Neural cell (in vitro differentiated cells): ENCODE measurements around the gene SLAMF7. TPM values are rescaled to one million over a fixed set of nuclear protein-coding genes. Genes with fewer than 3 reads are reported as not detected.
"Not testable (repeated sequence)": the region's sequence is repeated elsewhere in the genome, so short reads cannot be mapped to it uniquely, and the experiment has no call there.

ENCODE experiments used
- H2AFZ ChIP-seq: fragments of 200-600, 300-800 bp; sonication (generic), shearing (Covaris generic); 2 replicates; pipeline ENCODE4 v1.6.0; 2014; ENCODE audit warnings: low read depth, mild to moderate bottlenecking, antibody characterized with exemption, low read length, moderate library complexity
- H3F3A ChIP-seq: fragments of 200-600 bp; shearing (Covaris generic); 2 replicates; pipeline ENCODE4 v1.6.1; 2016; ENCODE audit warnings: mild to moderate bottlenecking, moderate library complexity, mixed read lengths, antibody characterized with exemption, low read length; ENCODE audit not compliant: insufficient read depth, poor library complexity, severe bottlenecking
- H3K27ac ChIP-seq: fragments of 200-600, 300-800 bp; sonication (generic), shearing (Covaris generic); 2 replicates; pipeline ENCODE4 v1.5.1; 2014; ENCODE audit warnings: mild to moderate bottlenecking, low read length, moderate library complexity
- H3K27me3 ChIP-seq: fragments of 300-800, 200-600 bp; sonication (generic), shearing (Covaris generic); 2 replicates; pipeline ENCODE4 v1.6.0; 2014; ENCODE audit warnings: mild to moderate bottlenecking, low read depth, low read length, moderate library complexity; ENCODE audit not compliant: insufficient read depth
- H3K36me3 ChIP-seq: fragments of 300-800, 200-600 bp; sonication (generic), shearing (Covaris generic); 2 replicates; pipeline ENCODE4 v1.5.1; 2014; ENCODE audit warnings: mild to moderate bottlenecking, antibody characterized with exemption, low read length, moderate library complexity; ENCODE audit not compliant: insufficient read depth
- H3K4me2 ChIP-seq: fragments of 300-800, 200-600 bp; sonication (generic), shearing (Covaris generic); 2 replicates; pipeline ENCODE4 v1.6.0; 2014; ENCODE audit warnings: mild to moderate bottlenecking, low read length
- H3K4me3 ChIP-seq: fragments of 300-800, 200-600 bp; sonication (generic), shearing (Covaris generic); 2 replicates; pipeline ENCODE4 v1.5.1; 2014; ENCODE audit warnings: mild to moderate bottlenecking, low read length, moderate library complexity
- H3K79me2 ChIP-seq: fragments of 200-600 bp; shearing (Covaris generic); replicated peaks from 2 replicates; pipeline ENCODE4 v1.6.0; 2014; ENCODE audit warnings: mild to moderate bottlenecking, low read length, moderate library complexity; ENCODE audit not compliant: insufficient read depth
- H3K9ac ChIP-seq: fragments of 300-800, 200-600 bp; sonication (generic), shearing (Covaris generic); 2 replicates; pipeline ENCODE4 v1.6.1; 2016; ENCODE audit warnings: mild to moderate bottlenecking, low read length, mixed read lengths
- H3K9me2 ChIP-seq: fragments of 200-600 bp; shearing (Covaris generic); 2 replicates; pipeline ENCODE4 v1.6.1; 2016; ENCODE audit warnings: mild to moderate bottlenecking, low read length, mixed read lengths; ENCODE audit not compliant: insufficient read depth
- H3K9me3 ChIP-seq: fragments of 200-600, 300-800 bp; sonication (generic), shearing (Covaris generic); 2 replicates; pipeline ENCODE4 v1.6.1; 2016; ENCODE audit warnings: mild to moderate bottlenecking, mixed run types, low read length, moderate library complexity, mixed read lengths
- H4K20me1 ChIP-seq: fragments of 200-600 bp; shearing (Covaris generic); 2 replicates; pipeline ENCODE4 v1.6.1; 2016; ENCODE audit warnings: mild to moderate bottlenecking, mixed run types; ENCODE audit not compliant: insufficient read depth
- EP300 ChIP-seq: fragments of 450-650 bp; conservative IDR thresholded peaks from 2 replicates; pipeline ENCODE4 v1.6.1; 2014; ENCODE audit warnings: antibody characterized with exemption, mild to moderate bottlenecking, moderate library complexity; ENCODE audit not compliant: poor library complexity, severe bottlenecking
- EZH2 ChIP-seq: fragments of 200-600, 300-800 bp; shearing (Covaris generic), sonication (generic); IDR thresholded peaks from 2 replicates; pipeline ENCODE4 v1.6.1; 2014; ENCODE audit warnings: antibody characterized with exemption, low read length, borderline replicate concordance, mild to moderate bottlenecking; ENCODE audit not compliant: insufficient read depth, poor library complexity, severe bottlenecking
- MXI1 ChIP-seq: fragments of 450-650 bp; conservative IDR thresholded peaks from 2 replicates; pipeline ENCODE4 v1.6.1; 2014; ENCODE audit warnings: antibody characterized with exemption, mild to moderate bottlenecking; ENCODE audit not compliant: poor library complexity, severe bottlenecking
- POLR2AphosphoS5 ChIP-seq: IDR thresholded peaks from 2 replicates; pipeline ENCODE4 v1.6.1; 2012
- SMC3 ChIP-seq: fragments of 450-650 bp; conservative IDR thresholded peaks from 2 replicates; pipeline ENCODE4 v1.6.1; 2014; ENCODE audit warnings: antibody characterized with exemption, mild to moderate bottlenecking, moderate library complexity; ENCODE audit not compliant: poor library complexity
- TAF1 ChIP-seq: IDR thresholded peaks from 2 replicates; pipeline ENCODE4 v1.6.1; 2012; ENCODE audit warnings: low read depth
- polyA plus RNA-seq: library from polyadenylated mRNA; depleted of rRNA; stranded (reverse); fragments of >200 nt; gene quantifications from 2 replicates; pipeline ENCODE4 v1.2.3, GENCODE V29; 2014
- TF ChIP-seq, protein P1 (sequence below): IDR thresholded peaks from 2 replicates; pipeline ENCODE4 v1.6.1; 2012; ENCODE audit warnings: borderline replicate concordance

The SLAMF7 gene
- polyA plus RNA-seq, 1 donor from 2014 or later, result not detected

DNA sequence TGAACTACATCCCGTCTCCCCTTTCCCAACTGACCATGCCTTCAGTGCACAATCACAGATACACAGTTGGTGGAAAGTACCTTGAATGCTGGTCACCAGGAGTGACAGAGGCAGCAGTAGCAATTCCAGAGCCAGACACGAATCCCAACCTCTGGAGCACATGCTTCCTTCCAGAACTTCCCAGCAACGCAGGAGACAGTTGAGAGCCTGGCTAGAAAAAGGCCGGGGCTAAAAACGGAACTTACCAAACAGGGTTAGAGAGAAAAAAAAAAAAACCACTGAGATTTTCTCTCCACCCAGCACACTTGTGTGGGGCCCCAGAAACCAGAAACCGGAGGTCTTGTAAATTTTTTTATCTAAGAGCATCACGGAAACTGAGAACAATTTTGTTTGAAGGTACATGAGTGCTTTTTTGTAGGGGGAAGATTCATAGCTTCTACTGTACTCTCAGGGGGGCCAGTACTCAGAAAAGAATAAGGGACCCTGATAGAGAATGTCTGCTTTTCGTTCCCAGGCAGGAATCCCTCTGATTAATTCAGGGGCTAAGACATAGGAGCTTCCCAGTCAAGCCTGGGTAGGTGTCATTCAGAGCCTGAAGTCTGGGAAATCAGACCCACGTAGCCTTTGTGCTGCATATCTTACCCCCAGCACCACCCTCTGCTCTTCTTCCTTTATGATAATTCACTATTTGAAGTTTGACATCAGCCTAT, 27.3 kb upstream of the SLAMF7 start, which contains the start of gene CD48:
TSS of gene CD48 (minus strand) at position 221 of the 710 bp plus-strand sequence. CDS start at position 162, 59 bp downstream.
- no peaks in the 10 kb centered on the region for H4K20me1 ChIP-seq

DNA sequence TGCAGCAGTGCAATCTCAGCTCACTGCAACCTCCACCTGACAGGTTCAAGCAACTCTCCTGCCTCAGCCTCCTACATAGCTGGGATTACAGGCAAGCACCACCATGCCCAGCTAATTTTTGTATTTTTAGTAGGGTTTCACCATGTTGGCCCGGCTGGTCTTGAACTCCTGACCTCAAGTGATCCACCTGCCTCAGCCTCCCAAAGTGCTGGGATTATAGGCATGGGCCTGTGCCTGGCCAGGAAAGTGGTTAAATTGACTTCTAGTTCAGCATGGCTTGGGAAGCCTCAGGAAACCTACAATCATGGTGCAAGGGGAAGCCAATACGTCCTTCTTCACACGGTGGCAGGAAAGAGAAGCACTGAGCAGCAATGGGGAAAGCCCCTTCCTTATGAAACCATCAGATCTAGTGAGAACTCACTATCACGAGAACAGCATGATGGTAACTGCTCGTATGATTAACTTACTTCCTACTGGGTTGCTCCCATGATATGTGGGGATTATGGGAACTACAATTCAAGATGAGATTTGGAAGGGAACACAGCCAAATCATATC, 26.4 kb upstream of the SLAMF7 start:
- not testable (repeated sequence) for H3K9me3 ChIP-seq, H3K9me2 ChIP-seq, H4K20me1 ChIP-seq, H3K27ac ChIP-seq, H3K79me2 ChIP-seq, H3K4me3 ChIP-seq, H3K4me2 ChIP-seq, H2AFZ ChIP-seq, H3K9ac ChIP-seq, H3K36me3 ChIP-seq, H3F3A ChIP-seq, H3K27me3 ChIP-seq

More for the DNA sequence above, 27.3 kb upstream of the SLAMF7 start, which contains the start of gene CD48:
- no peaks in the 10 kb centered on the region for H3K36me3 ChIP-seq
- H3F3A ChIP-seq, result no peaks in the 10 kb centered on the region
- TF ChIP-seq SMC3, result no peak
- no peaks in the 10 kb centered on the region for H3K9me3 ChIP-seq
- no peak within 1 kb of the TSS for H3K4me2 ChIP-seq
- no peak within 1 kb of the TSS for H3K27ac ChIP-seq
- no peak within 1 kb of the TSS for H3K9ac ChIP-seq
- H2AFZ ChIP-seq, result no peak within 1 kb of the TSS
- no peak within 1 kb of the TSS for H3K4me3 ChIP-seq
- no peaks in the 10 kb centered on the region for H3K27me3 ChIP-seq
- no peaks in the 10 kb centered on the region for H3K79me2 ChIP-seq
- H3K9me2 ChIP-seq, result no peaks in the 10 kb centered on the region

DNA sequence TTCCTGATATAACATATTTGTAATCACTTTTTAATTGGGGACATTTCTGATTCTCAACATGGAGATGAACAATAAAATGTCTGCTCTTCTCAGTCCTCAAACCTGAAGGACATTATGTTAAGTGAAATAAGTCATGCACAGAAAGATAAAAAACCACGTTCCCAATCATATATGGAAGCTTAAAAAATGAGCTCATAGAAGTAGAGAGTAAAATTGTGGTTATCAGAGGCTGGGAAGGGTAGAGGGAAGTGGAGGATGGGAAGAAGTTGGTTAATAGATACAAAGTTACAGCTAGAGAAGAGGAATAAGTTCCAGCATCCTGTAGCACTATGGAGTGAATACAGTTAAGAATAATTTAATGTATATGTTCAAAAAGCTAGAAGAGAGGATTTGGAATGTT, 25.9 kb upstream of the SLAMF7 start:
- H3K4me2 ChIP-seq, result no peak overlapping the region
- no peaks in the 10 kb centered on the region for H3K9me2 ChIP-seq
- no peak for TF ChIP-seq POLR2AphosphoS5
- no peak overlapping the region for H2AFZ ChIP-seq
- H3F3A ChIP-seq, result no peaks in the 10 kb centered on the region
- no peaks in the 10 kb centered on the region for H4K20me1 ChIP-seq
- no peaks in the 10 kb centered on the region for H3K27me3 ChIP-seq
- H3K36me3 ChIP-seq, result no peaks in the 10 kb centered on the region
- H3K27ac ChIP-seq, result no peak overlapping the region
- H3K4me3 ChIP-seq, result no peak overlapping the region
- H3K9me3 ChIP-seq, result no peaks in the 10 kb centered on the region
- H3K79me2 ChIP-seq, result no peaks in the 10 kb centered on the region
- H3K9ac ChIP-seq, result no peak overlapping the region

DNA sequence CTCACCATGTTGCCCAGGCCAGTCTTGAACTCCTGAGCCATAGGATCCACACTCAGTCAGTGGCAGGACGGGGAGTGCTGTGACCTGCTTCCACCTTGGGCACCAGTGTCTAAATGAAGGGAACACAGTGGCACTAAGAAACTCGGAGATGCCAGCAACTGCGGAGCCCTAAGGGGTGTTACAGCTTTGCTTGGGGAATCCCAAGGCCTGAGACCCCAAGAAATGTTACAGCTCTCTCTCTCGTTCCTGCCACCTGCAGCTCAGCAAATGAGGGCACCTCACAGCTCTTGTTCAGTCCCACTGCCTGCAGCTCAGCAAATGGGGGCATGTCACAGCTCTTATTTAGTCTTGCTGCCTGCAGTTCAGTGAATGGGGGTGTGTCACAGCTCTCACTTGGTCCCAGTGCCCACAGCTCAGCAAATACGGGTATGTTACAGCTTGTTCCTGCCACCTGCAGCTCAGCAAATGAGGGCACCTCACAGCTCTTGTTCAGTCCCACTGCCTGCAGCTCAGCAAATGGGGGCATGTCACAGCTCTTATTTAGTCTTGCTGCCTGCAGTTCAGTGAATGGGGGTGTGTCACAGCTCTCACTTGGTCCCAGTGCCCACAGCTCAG, 24.9 kb upstream of the SLAMF7 start:
- H3K27ac ChIP-seq, H3F3A ChIP-seq, H3K27me3 ChIP-seq, H3K36me3 ChIP-seq, H2AFZ ChIP-seq, H3K79me2 ChIP-seq, H3K9ac ChIP-seq, H4K20me1 ChIP-seq, H3K9me2 ChIP-seq, H3K4me3 ChIP-seq, H3K4me2 ChIP-seq, H3K9me3 ChIP-seq: not testable (repeated sequence)

DNA sequence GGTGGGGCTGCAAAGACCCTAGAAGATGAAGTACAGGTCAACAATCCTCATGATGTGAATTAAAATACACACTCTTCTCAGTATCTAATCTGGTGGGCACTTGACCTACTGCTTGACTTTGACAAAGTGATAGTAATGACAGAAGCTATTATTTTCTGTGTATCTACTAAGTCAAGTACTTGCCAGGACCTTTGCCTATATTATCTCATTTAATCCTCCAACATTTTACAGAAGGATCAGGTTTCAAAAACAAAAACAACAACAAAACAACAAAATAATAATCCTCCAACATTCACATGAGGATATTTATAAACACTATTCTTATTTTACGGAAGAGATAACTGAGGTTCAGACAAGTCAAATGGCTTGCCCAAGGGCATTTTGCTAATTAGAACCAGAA, 23.0 kb upstream of the SLAMF7 start:
- no peaks in the 10 kb centered on the region for H3K36me3 ChIP-seq
- no peaks in the 10 kb centered on the region for H4K20me1 ChIP-seq
- no peaks in the 10 kb centered on the region for H3F3A ChIP-seq
- H3K9me2 ChIP-seq, result no peaks in the 10 kb centered on the region
- no peak overlapping the region for H3K4me2 ChIP-seq
- no peaks in the 10 kb centered on the region for H3K79me2 ChIP-seq
- H2AFZ ChIP-seq, result no peak overlapping the region
- no peak overlapping the region for H3K9ac ChIP-seq
- no peak overlapping the region for H3K27ac ChIP-seq
- no peaks in the 10 kb centered on the region for H3K27me3 ChIP-seq
- no peak overlapping the region for H3K4me3 ChIP-seq
- TF ChIP-seq EZH2, result no peak
- no peak for TF ChIP-seq TAF1
- TF ChIP-seq EP300, result no peak
- TF ChIP-seq MXI1, result no peak
- TF ChIP-seq, protein P1, sequence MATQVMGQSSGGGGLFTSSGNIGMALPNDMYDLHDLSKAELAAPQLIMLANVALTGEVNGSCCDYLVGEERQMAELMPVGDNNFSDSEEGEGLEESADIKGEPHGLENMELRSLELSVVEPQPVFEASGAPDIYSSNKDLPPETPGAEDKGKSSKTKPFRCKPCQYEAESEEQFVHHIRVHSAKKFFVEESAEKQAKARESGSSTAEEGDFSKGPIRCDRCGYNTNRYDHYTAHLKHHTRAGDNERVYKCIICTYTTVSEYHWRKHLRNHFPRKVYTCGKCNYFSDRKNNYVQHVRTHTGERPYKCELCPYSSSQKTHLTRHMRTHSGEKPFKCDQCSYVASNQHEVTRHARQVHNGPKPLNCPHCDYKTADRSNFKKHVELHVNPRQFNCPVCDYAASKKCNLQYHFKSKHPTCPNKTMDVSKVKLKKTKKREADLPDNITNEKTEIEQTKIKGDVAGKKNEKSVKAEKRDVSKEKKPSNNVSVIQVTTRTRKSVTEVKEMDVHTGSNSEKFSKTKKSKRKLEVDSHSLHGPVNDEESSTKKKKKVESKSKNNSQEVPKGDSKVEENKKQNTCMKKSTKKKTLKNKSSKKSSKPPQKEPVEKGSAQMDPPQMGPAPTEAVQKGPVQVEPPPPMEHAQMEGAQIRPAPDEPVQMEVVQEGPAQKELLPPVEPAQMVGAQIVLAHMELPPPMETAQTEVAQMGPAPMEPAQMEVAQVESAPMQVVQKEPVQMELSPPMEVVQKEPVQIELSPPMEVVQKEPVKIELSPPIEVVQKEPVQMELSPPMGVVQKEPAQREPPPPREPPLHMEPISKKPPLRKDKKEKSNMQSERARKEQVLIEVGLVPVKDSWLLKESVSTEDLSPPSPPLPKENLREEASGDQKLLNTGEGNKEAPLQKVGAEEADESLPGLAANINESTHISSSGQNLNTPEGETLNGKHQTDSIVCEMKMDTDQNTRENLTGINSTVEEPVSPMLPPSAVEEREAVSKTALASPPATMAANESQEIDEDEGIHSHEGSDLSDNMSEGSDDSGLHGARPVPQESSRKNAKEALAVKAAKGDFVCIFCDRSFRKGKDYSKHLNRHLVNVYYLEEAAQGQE, result no peak
- no peaks in the 10 kb centered on the region for H3K9me3 ChIP-seq
